Gastrocnemius medialis (tissue), 4 donors: ENCODE measurements around the gene TMEM63C. TPM values are rescaled to one million over a fixed set of nuclear protein-coding genes. Genes with fewer than 3 reads are reported as not detected.

Source experiments
- ATAC-seq, 2 donors: fragments of 150-250 bp; one replicate each; pipeline ENCODE4 v1.9.1; 2016
- DNase-seq, 2 donors: peaks; one replicate each; pipeline ENCODE4 v3.0.0-alpha.2; 2019
- H3K27ac ChIP-seq, 4 donors: fragments of 200-600 bp; sonication (generic); 1 replicate in 1 of 4; 2 replicates in 3 of 4; pipeline ENCODE4 v1.5.1; 2016 to 2018; ENCODE audit warnings: mild to moderate bottlenecking in 2 of 4, moderate library complexity in 1 of 4
- H3K27me3 ChIP-seq, 3 donors: fragments of 200-600 bp; sonication (generic) in 2 of 3; 1 replicate in 1 of 3; 2 replicates in 2 of 3; pipeline versions ENCODE4 v1.5.1 to v1.6.0; 2016 to 2019; ENCODE audit warnings: mild to moderate bottlenecking in 1 of 3, moderate library complexity in 1 of 3
- H3K36me3 ChIP-seq, 2 donors: fragments of 200-600 bp; sonication (generic) in 1 of 2; one replicate each; pipeline ENCODE4 v1.5.1; 2017 to 2018
- H3K4me1 ChIP-seq, 2 donors: fragments of 200-600 bp; sonication (generic) in 1 of 2; one replicate each; pipeline ENCODE4 v1.5.1; 2016 to 2017; ENCODE audit warnings: mild to moderate bottlenecking in 2 of 2
- H3K4me3 ChIP-seq, 4 donors: fragments of 200-600 bp; sonication (generic) in 3 of 4; 1 replicate in 1 of 4; 2 replicates in 3 of 4; pipeline ENCODE4 v1.5.1; 2016 to 2019; ENCODE audit warnings: mild to moderate bottlenecking in 2 of 4
- H3K9me3 ChIP-seq, 3 donors: fragments of 200-600 bp; sonication (generic) in 2 of 3; 1 replicate in 1 of 3; 2 replicates in 2 of 3; pipeline ENCODE4 v1.5.1; 2016 to 2019
- CTCF ChIP-seq, 5 experiments: fragments of 450-650 bp in 3 of 5; fragments of 200-600 bp in 2 of 5; sonication (generic) in 2 of 5; IDR thresholded peaks in 4 of 5; conservative IDR thresholded peaks in 1 of 5; 1 replicate in 4 of 5; 2 replicates in 1 of 5; pipeline ENCODE4 v1.5.1; 2016 to 2019; ENCODE audit warnings: antibody characterized with exemption in 5 of 5, mild to moderate bottlenecking in 3 of 5, moderate library complexity in 3 of 5
- POLR2A ChIP-seq, 2 donors: fragments of 450-650 bp; IDR thresholded peaks; one replicate each; pipeline ENCODE4 v1.6.1; 2017; ENCODE audit warnings: antibody characterized with exemption in 2 of 2, mild to moderate bottlenecking in 2 of 2, moderate library complexity in 2 of 2
- in situ Hi-C, 4 donors: fragments of 200-750 bp; cut with MboI; loops; one replicate each; pipeline versions ENCODE4 v1.15.0 to v1.8.0; 2017; ENCODE audit warnings: low sequenced_read_pairs in 4 of 4
- intact Hi-C: fragments of 100-400 bp; cut with DNase I; formaldehyde crosslinking; loops from one replicate; pipeline ENCODE4 v1.15.1; 2023; ENCODE audit warnings: low total_unique reads
- total RNA-seq, 4 donors: library from RNA; depleted of rRNA; stranded (reverse); fragments of >200 nt; gene quantifications; one replicate each; pipeline versions ENCODE4 v1.1.0 to v1.2.3, GENCODE V29; 2016

TMEM63C gene
- total RNA-seq, 4 donors from 2014 or later = 0.05 TPM; not detected in 2

- TF ChIP-seq CTCF (IDR thresholded peaks at IDR 0.05 in 4 of 5, conservative IDR thresholded peaks at IDR 0.05 in 1 of 5) (no peak), POLR2A (IDR thresholded peaks at IDR 0.05) (no peak)
- ATAC-seq (no peak), DNase-seq (no peak)
- H3K27me3 ChIP-seq = peaks cover 31 to 47% (median 33%) of the 10 kb centered on the region in 3 donors
- intact Hi-C loops (no loop called here), in situ Hi-C loops (no loop called here)
- H3K4me3 ChIP-seq = no peak overlapping the region
- H3K36me3 ChIP-seq = no peaks in the 10 kb centered on the region
- H3K9me3 ChIP-seq = no peaks in the 10 kb centered on the region
- H3K27ac ChIP-seq = no peak overlapping the region
- H3K4me1 ChIP-seq = no peaks in the 10 kb centered on the region
These were observed 86.5 kb downstream of the TMEM63C start for GRCh38 chr14:77267937-77268699.

GRCh38 chr14:77268989-77269600, 87.5 kb downstream of the TMEM63C start:
- ATAC-seq (no peak), DNase-seq (no peak)
- no peaks in the 10 kb centered on the region for H3K36me3 ChIP-seq
- peaks cover 31 to 48% (median 39%) of the 10 kb centered on the region in 3 donors for H3K27me3 ChIP-seq
- no peak overlapping the region for H3K4me3 ChIP-seq
- no peak for TF ChIP-seq POLR2A (IDR thresholded peaks at IDR 0.05)
- no peak for TF ChIP-seq CTCF (IDR thresholded peaks at IDR 0.05 in 4 of 5, conservative IDR thresholded peaks at IDR 0.05 in 1 of 5)
- in situ Hi-C loops (no loop called here), intact Hi-C loops (no loop called here)
- no peaks in the 10 kb centered on the region for H3K9me3 ChIP-seq
- no peaks in the 10 kb centered on the region for H3K4me1 ChIP-seq
- H3K27ac ChIP-seq = no peak overlapping the region

- Histone ChIP-seq H3K9me3 (no peaks in the 10 kb centered on the region), H3K27ac (no peak overlapping the region), H3K27me3 (peaks cover 31 to 48% (median 39%) of the 10 kb centered on the region in 3 donors), H3K4me1 (no peaks in the 10 kb centered on the region), H3K4me3 (no peak overlapping the region), H3K36me3 (no peaks in the 10 kb centered on the region)
- DNase-seq (no peak), ATAC-seq (no peak)
- TF ChIP-seq POLR2A (IDR thresholded peaks at IDR 0.05) = no peak
- TF ChIP-seq CTCF (IDR thresholded peaks at IDR 0.05 in 4 of 5, conservative IDR thresholded peaks at IDR 0.05 in 1 of 5) = no peak
- in situ Hi-C loops (no loop called here), intact Hi-C loops (no loop called here)
These were observed 88.9 kb downstream of the TMEM63C start for GRCh38 chr14:77270361-77271112.

GRCh38 chr14:77271113-77271710, 89.6 kb downstream of the TMEM63C start, which contains the start of gene NGB:
Gene NGB, minus strand, starts transcription at chr14:77271206. Its CDS starts 269 bp downstream, at chr14:77270937.
- TF ChIP-seq CTCF (IDR thresholded peaks at IDR 0.05 in 4 of 5, conservative IDR thresholded peaks at IDR 0.05 in 1 of 5) (no peak), POLR2A (IDR thresholded peaks at IDR 0.05) (no peak)
- intact Hi-C loops = no loop called here
- H3K27ac ChIP-seq = no peak within 1 kb of the TSS
- ATAC-seq = no peak
- no peak within 1 kb of the TSS for H3K4me3 ChIP-seq
- no peaks in the 10 kb centered on the region for H3K4me1 ChIP-seq
- no peak for DNase-seq
- peaks cover 31 to 48% (median 39%) of the 10 kb centered on the region in 3 donors for H3K27me3 ChIP-seq
- H3K9me3 ChIP-seq = no peaks in the 10 kb centered on the region
- peaks cover 0 to 2% of the 10 kb centered on the region in 2 donors for H3K36me3 ChIP-seq
- in situ Hi-C loops = no loop called here
